Stimulated activated CD4-positive, alpha-beta T cell treated with anti-CD3 and anti-CD28 coated beads, Interleukin-2, amount 100 ng/mL, for 48 hours (primary cell): ENCODE measurements around the gene RNFT2.

Source experiments
- DNase-seq, 2 donors: peaks; one replicate each; pipeline ENCODE4 v3.0.0-alpha.2; 2020

Gene RNFT2

GRCh38 chr12:116849216-116849615, 111.1 kb downstream of the RNFT2 start:
- DNase-seq, result no peak

- no peak for DNase-seq
Measured at GRCh38 chr12:116852303-116852702, 114.2 kb downstream of the RNFT2 start.

- no peak for DNase-seq
Measured at GRCh38 chr12:116853507-116853906, 115.4 kb downstream of the RNFT2 start.

- DNase-seq, result no peak
Measured at GRCh38 chr12:116855744-116856470, 117.8 kb downstream of the RNFT2 start.

GRCh38 chr12:116856729-116857128, 118.6 kb downstream of the RNFT2 start:
- DNase-seq, result no peak

- no peak for DNase-seq
Measured at GRCh38 chr12:116859079-116859478, 121.0 kb downstream of the RNFT2 start.

- DNase-seq, result no peak
Measured at GRCh38 chr12:116860263-116860662, 122.1 kb downstream of the RNFT2 start.

GRCh38 chr12:116861320-116861719, 123.2 kb downstream of the RNFT2 start:
- no peak for DNase-seq

GRCh38 chr12:116862167-116862566, 124.1 kb downstream of the RNFT2 start:
- DNase-seq, result no peak

- DNase-seq, result no peak
Measured at GRCh38 chr12:116863275-116863767, 125.2 kb downstream of the RNFT2 start.

GRCh38 chr12:116864371-116865160, 126.5 kb downstream of the RNFT2 start:
- no peak for DNase-seq

GRCh38 chr12:116867523-116867922, 129.4 kb downstream of the RNFT2 start:
- DNase-seq, result no peak

GRCh38 chr12:116870306-116870705, 132.2 kb downstream of the RNFT2 start:
- DNase-seq, result no peak

GRCh38 chr12:116874324-116874995, 136.3 kb downstream of the RNFT2 start:
- DNase-seq, result no peak

- no peak for DNase-seq
Measured at GRCh38 chr12:116876151-116876869, 138.2 kb downstream of the RNFT2 start.

GRCh38 chr12:116878567-116879508, 140.7 kb downstream of the RNFT2 start:
- no peak for DNase-seq

GRCh38 chr12:116879509-116880212, 141.5 kb downstream of the RNFT2 start:
- DNase-seq, result no peak

- DNase-seq, result no peak
Measured at GRCh38 chr12:116880213-116880816, 142.2 kb downstream of the RNFT2 start.

GRCh38 chr12:116880817-116881324, 142.8 kb downstream of the RNFT2 start:
- peak in 1 of 2 donors; percentile 25 for DNase-seq

- no peak for DNase-seq
Measured at GRCh38 chr12:116881325-116881876, 143.3 kb downstream of the RNFT2 start, which contains the start of gene HRK. Gene HRK (minus strand): TSS chr12:116881441. CDS start chr12:116881307, 134 bp downstream.
